GM12872 (cell line): ENCODE data around the gene GLRA1.
A peak's percentile ranks its signal among the peaks of the same experiment; 100 is the strongest.

Source experiments
- TF ChIP-seq, protein P1 (sequence below): IDR thresholded peaks from 3 replicates; pipeline ENCODE4 v1.5.1; 2011; ENCODE audit warnings: low read depth, mild to moderate bottlenecking, low read length, moderate library complexity; ENCODE audit not compliant: insufficient read depth

GLRA1 gene

DNA sequence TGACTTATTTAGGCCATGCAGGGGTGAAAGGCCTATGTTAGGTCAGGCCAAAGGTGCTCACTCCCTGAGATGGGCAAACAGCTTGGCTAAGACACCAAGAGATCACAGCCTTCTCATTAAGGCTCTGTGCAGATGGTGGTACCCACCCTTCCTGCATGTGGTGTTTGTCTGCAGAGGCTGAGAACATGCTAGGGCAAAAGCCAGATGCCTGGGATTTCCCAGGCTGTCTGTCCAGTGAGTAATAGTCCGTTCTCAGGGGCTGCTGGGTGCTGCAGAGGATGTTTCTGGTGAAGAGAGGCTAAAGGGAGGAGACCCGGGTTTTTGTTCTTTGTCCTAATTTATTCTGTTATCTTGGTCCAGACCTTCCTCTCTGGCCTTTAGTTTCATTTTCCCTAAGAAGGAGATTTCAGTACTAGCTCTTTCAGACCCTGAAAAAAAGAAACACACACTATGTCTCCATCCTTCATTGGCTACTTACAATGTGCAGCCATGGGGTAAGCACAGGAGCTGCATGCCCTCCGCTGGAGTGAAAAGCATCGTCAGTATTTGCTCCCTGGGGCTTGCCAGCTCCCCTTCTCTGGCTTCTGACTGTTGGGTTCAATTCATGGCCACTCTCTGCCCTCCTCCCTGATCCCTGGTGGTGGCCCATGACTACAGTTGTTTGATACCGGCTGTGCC is 23.4 kb upstream of the GLRA1 start:
- TF ChIP-seq, protein P1, sequence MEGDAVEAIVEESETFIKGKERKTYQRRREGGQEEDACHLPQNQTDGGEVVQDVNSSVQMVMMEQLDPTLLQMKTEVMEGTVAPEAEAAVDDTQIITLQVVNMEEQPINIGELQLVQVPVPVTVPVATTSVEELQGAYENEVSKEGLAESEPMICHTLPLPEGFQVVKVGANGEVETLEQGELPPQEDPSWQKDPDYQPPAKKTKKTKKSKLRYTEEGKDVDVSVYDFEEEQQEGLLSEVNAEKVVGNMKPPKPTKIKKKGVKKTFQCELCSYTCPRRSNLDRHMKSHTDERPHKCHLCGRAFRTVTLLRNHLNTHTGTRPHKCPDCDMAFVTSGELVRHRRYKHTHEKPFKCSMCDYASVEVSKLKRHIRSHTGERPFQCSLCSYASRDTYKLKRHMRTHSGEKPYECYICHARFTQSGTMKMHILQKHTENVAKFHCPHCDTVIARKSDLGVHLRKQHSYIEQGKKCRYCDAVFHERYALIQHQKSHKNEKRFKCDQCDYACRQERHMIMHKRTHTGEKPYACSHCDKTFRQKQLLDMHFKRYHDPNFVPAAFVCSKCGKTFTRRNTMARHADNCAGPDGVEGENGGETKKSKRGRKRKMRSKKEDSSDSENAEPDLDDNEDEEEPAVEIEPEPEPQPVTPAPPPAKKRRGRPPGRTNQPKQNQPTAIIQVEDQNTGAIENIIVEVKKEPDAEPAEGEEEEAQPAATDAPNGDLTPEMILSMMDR: no peak

DNA sequence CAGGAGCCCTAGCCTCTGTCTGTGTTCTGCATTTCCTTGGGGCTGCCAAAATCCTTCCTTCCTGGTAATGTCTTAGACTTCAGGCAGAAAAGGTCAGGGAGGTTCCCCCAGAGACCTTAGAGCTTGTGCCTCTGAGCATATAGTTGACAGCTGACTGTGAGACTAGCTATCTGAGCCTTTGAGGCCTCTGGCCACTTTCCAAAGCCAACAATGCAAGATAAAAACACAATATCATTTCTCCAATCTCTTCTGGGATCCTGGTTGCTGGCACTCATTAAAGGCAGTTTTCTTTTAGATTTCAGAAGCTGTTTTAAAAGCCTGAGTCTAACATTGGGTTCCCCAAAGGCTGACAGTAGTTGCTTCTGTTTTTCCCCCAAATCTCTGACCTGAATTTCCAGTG is 13.2 kb upstream of the GLRA1 start:
- TF ChIP-seq, protein P1: no peak

DNA sequence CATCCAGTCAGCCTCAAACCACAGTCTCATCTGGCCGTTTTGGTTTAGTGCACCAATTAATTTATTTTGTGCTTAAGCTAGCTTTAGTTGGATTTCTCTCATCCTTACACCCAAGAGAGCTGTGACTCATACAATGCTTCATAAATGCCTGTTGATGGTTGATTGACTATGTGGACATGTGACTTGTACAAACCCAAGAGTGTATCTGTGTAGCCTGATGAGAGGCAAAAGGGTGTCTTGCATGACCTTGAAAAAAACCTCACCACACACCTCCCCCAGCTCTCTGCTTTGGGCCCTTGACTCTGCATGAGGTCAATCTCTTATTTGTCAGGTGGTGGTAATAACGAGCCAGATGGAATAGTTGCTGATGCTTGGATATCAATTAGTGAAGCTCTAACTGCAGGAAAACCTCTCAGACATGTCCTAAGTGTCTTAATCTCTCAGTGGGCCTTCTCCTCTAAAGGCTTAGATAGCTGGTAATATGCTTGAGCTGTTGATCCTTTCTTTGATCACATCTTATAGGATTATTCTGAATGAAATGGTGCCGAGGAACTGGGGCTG is 10.6 kb upstream of the GLRA1 start:
- TF ChIP-seq, protein P1: no peak

DNA sequence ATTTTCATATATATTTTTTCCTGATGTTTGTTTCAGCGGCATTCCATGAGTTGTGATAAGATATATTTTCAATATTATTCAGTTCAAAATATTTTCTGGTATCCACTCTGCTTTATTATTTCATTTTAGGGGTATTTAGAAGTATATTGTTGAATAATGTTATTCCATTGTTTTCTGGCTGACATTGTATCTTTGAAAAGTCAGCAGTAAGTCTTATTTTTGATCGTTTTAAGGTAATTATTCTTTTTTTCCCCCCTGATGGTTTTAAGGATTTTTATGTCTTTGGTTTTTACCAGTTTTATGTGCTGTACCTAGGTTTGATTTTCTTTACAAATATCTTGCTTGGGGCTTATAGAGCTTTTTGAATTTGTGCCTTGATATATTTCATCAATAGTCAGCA is 6.6 kb upstream of the GLRA1 start:
- TF ChIP-seq, protein P1: no peak

DNA sequence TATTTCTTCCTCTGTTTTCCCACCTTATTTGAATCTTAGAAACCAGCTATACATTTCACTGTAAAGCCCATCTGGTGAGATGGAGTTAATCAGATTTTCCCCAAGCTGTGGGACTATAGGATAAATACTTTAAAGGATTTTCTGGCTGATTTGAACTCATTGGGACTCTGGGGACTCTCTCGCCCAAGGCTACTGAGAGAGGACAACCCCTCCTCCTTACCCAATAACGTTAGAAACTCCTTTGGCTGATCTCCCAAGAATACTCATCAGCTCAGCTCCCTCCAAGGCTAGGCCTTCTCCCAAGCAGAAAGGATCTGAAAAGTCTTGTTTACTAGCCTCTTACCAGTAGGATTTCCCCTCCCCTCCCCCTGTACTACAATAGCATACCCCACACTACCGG is 1.5 kb upstream of the GLRA1 start:
- TF ChIP-seq, protein P1: no peak

DNA sequence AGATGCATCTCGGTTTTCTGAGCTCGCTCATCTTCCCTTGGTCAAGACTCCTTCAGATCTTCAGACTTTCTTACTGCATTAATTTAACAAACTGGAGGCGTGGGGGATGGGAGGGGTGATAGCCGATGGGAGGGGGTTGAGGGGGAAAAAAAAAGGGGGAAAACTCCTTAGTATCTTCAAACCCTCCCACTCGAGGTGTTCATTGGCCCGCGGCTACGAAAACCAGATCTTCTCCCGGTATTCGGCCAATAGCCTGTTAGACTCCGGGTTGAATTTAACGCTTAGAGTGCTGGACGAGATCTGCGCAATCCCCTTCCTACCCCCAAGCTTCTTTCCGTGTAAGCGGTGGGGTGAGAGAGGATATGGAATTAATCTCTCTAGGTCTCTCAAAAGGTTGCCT is 689 bp upstream of the GLRA1 start:
- TF ChIP-seq, protein P1: no peak

DNA sequence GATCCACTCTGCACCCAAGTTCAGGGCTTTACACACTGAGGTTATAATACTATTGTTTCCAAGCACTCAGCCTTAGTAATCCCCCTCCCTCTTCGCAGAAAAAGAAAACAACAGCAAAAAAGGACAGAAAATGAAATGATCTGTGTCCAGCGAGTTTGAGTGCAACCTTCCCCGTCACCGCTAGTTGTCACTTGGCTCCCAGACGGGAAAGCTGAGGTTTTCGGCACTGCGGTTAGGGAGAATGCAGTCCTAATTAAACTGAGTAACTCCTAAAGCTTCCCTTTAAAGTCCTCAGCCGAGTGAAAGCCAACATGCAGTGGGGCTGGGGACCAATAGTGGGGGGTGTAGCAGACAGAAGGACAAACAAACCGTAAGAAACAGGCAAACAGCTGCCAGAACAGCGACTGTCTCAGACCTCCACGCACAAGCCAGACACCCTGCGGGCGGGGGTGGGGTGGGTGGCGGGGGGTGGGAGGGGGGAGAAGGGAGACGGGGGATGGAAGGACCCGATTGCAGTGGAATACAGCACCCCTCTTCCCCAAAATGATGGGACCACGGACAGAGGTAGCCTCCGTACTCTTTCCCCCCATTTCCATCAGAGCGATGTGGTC is 680 bp downstream of the GLRA1 start:
- TF ChIP-seq, protein P1: peak; percentile 59
